Cerebellar nuclear complex (tissue), 1 donor: Measurements from ENCODE around the gene C1orf226.
"Not testable (repeated sequence)": the region's sequence is repeated elsewhere in the genome, so short reads cannot be mapped to it uniquely, and the experiment has no call there.

Experiments used
- DNase-seq, 2 experiments: peaks; one replicate each; lab custom pipeline; 2025; lab: John Stamatoyannopoulos, UW

The C1orf226 gene

DNA sequence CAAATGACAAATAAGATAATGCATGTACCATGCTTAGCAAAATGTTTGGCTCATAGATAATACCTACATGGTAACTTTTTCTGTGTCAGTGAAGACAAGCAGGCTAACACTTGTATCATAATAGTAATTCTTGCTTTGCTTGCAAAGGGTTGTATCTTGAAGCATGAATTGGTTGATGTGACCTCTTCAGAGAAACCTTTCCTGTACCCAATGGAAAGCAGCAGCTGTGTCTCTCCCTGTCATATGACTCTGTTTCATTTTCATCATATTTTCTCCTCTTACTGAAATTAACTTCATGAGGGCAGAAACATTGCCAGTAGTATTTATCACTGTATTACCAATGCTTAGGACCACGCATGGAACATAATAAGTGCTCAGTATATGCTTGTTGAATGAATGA lies 26.0 kb downstream of the C1orf226 start:
- no peak for DNase-seq

DNA sequence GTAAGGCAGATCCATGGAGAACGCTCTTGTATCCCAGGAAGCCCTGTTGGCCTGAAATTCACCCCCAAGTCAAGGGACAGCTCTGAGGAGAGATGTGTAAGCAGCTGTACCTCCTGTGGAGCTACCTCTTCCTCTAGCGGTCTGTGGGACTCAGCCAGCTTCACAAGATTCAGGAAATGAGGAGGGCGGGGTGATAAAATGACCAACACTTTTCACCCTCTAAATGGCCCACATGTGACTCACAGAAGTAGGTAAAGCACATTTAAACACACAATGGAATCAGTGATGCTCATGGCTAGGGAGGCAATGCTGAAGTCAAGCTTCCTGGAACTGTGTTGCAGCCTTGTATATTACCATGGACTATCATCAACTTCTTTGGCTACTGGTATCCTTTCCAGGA lies 30.5 kb downstream of the C1orf226 start, which contains the start of gene SH2D1B:
SH2D1B (minus strand) TSS at position 135 of the 400 bp plus-strand sequence; CDS start at position 15, 120 bp downstream.
- no peak for DNase-seq

DNA sequence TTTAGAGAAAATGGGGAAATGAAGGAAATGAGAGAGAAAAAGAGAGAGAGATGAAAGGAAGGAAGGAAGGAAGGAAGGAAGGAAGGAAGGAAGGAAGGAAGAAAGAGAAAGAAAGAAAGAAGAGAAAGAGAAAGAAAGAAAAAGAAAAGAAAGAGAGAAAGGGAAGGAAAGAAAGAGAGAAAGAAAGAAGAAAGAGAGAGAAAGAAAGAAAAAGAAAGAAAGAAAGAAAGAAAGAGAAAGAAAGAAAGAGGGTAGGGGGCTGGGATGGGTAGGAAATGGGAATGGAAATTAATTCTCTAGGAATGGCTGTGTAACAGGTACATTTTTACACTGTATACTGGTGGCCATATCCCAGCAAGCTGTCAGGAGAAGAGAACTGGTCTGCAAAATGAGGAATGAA lies 34.7 kb downstream of the C1orf226 start:
- no peak for DNase-seq

DNA sequence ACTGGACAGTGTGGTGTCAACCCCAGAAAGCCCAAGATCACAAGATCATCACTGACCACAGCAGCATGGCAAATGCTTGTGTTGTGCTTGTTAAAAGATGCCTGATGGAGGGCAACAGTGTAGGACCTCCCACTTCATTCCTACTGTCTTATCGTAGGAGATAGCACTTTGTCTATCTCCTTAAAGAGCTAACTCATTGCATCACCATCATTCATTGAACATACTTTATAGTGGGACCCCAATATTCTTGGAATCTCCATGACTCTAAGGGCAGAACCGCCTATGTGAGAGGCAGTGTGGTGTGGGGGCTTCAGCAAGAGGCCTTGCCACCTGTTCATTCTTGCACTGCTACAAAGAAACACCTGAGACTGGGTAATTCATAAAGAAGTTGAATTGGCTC lies 35.4 kb downstream of the C1orf226 start:
- DNase-seq = no peak

DNA sequence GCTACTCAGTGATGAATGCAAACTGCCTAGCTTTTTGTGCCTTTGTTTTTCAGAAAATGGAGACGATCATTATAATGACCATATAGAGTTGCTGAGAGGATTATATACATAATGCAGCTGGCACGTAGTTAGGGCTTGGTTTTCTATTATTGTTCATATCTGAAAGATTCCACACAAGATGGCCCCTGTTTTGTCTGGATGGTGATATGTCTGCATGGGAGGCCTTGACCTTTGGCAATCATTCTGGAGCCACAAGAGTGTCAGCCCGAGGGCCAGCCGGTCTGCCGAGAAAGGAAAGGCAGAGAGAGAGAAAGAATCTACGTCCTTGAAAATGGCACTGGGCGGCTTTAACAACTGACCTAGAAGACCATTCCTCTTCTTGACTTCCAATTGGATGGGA lies 36.1 kb downstream of the C1orf226 start:
- no peak for DNase-seq

DNA sequence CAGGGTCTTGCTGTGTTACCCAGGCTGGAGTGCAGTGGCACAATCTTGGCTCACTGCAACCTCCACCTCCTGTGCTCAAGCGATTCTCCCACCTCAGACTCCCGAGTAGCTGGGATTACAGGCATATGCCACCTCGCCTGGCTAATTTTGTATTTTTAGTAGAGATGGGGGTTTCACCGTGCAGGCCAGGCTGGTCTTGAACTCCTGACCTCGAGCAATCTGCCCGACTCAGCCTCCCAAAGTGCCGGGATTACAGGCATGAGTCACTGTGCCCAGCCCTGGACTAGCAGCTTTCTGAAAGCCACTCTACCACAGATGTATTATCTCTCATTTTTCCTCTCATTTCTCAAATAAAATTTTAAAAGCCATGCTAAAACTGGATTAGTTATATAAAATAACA lies 37.1 kb downstream of the C1orf226 start:
- DNase-seq = not testable (repeated sequence)

DNA sequence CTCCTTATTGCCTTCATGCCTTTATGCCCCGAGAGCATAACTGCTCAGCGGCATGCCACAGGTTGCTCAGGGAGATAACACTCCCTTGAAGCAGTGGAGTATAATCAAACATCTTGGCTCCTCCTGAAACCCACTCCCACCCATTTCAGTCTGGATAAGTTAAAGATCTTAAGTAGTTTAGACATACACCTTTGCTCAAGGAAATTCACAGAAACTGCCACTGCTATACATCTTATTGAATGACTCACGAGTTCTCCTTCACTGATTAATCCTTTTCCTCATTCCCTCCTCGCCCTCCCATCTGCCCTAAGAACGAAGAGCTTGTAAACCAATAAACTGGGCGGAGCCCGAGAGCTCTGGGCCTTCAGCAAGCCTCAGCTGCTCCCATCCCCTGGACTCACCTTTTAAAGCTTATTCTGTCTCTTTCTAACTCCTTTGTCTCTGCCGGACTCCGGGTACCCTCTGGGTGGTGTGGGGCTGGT lies 38.0 kb downstream of the C1orf226 start:
- not testable (repeated sequence) for DNase-seq

DNA sequence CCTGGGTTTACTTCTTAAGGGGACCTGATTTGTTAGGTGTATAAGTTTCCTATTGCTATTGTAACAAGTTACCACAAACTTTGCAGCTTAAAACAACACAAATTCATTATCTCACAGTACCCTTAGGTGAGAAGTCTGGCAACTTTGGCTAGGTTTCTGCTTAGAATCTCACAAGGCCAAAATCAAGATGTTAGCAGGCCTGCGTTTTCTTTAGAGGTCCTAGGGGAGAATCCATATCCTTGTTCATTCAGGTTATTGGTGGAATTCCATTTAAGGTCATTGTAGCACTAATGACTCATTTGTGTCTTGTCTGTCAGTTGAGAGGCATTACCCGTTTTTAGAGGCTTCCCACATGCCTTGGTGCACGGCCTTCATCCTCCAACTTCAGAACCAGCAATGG lies 38.6 kb downstream of the C1orf226 start:
- no peak for DNase-seq

DNA sequence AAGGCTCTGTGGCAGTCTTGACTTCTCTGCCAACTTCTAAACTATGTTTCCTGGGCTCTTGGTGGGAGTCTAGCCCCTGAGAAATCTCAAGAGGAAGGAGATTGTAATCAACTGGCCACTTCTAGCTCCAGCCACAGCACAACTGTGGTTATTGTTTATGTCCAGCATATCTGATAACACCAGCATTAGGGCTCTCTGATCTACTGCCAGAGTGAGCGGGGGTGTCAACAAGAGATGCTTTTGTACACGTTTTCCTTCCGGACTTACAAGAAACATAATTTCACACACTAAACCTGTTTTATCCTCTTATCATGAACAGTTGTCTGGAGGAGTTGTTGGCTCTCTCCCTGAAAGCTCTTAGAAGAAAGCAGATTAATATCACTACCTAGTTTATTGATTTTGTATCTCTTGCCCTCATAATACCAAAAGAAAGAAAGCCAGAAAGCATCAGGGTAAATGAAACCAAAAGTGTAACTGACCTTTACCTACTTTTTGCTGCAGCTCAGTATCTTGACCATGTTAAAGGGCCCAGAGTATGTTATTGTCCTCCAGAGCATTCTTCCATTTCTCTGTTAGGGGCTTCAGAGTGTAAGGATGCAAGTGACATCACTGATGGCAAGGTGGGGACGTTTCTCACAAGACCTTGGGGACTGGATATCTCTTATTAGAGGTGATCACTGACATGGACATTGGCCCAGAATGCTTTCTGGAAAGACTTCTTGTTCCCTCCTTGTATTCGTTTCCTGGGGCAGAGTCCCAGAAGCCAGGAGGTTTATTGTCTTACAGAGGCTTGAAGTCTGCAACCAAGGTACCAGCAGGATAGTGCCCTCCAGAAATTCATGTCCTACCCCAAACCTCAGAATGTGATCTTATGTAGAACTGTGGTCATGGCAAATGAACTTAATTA lies 40.0 kb downstream of the C1orf226 start:
- no peak for DNase-seq

DNA sequence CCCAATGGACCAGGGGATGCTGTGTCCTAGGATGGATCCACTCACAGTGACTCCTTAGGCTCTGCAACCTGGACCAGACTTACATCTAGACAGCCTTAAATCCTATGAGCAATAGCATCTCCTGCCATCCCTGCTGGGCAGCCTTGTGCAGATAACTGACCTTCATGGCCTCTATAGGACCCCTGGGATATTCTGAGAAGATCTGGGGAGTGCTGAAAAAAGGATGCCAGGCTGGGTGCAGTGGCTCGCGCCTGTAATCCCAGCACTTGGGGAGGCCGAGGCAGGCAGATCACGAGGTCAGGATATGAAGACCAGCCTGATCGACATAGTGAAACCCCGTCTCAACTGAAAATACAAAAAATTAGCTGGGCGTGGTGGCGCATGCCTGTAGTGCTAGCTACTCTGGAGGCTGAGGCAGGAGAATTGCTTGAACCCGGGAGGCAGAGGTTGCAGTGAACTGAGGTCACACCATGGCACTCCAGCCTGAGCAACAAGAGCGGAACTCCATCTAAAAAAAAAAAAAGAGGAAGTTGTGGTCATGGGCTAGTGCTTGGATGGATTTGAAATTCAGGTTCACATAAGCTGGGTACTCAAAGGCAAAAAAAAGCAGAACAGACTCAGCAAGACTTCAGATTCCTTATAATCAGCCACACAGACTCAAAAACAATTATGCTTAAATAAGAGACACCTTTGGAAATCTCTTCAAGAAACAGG lies 41.3 kb downstream of the C1orf226 start:
- DNase-seq = no peak

DNA sequence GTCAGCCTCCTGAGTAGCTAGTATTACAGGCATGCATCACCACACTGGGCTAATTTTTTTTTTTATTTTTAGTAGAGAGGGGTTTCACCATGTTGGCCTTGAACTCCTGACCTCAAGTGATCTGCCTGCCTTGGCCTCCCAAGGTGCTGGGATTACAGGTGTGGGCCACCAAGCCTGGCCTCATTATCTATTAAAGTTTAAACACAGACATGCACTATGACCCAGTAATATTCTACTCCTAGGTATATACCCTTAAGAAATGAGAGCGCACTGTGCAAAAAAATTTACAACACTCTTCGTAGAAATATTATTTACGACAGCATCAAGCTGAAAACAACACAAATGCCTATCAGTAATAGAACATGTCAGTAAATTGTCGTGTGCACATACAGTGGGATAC lies 49.1 kb downstream of the C1orf226 start:
- DNase-seq = no peak

DNA sequence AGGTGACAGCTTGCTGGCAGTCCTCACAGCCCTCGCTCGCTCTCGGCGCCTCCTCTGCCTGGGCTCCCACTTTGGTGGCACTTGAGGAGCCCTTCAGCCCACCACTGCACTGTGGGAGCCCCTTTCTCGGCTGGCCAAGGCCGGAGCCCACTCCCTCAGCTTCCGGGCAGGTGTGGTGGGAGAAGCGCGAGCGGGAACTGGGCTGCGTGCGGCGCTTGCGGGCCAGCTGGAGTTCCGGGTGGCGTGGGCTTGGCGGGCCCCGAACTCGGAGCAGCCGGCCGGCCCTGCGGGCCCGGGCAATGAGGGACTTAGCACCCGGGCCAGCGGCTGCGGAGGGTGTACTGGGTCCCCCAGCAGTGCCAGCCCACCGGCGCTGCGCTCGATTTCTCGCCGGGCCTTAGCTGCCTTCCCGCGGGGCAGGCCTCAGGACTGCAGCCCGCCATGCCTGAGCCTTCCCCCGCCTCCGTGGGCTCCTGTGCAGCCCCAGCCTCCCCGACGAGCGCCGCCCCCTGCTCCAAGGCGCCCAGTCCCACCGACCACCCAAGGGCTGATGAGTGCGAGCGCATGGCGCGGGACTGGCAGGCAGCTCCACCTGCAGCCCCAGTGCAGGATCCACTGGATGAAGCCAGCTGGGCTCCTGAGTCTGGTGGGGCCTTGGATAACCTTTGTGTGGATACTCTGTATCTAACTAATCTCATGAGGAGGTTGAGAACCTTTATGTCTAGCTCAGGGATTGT lies 51.6 kb downstream of the C1orf226 start:
- DNase-seq = not testable (repeated sequence)
